IMR-90 (cell line): ENCODE data around the gene CEP72. TPM values are rescaled to one million over a fixed set of nuclear protein-coding genes. Genes with fewer than 3 reads are reported as not detected.

Source experiments
- ATAC-seq: fragments of 200-7000 bp; cut with Tn5 transposase; 2 replicates; pipeline ENCODE4 v1.9.1; 2020; ENCODE audit warnings: low read depth, mild to moderate bottlenecking, moderate library complexity
- BruUV-seq: library from RNA; stranded (reverse); fragments of 400-500 nt; replicated peaks from 2 replicates; lab custom pipeline; 2021; lab: Mats Ljungman, UMichigan
- CTCF ChIA-PET: fragments of 300-600 bp; formaldehyde crosslinking; extraction: SDS; loops from one replicate; lab custom pipeline; 2021; ENCODE audit warnings: antibody characterized with exemption; lab: Yijun Ruan, JAX
- POLR2A ChIA-PET: fragments of 300-600 bp; sonication (Branson Sonifier 250); formaldehyde crosslinking; loops from one replicate; lab custom pipeline; 2022; ENCODE audit warnings: antibody characterized with exemption; ENCODE audit not compliant: unreplicated experiment; lab: Charles Lee
- DNase-seq: peaks from one replicate; pipeline ENCODE4 v3.0.0; 2013
- H2AFZ ChIP-seq: replicated peaks from 2 replicates; pipeline ENCODE3; 2013; ENCODE audit warnings: low read length, mild to moderate bottlenecking; ENCODE audit not compliant: poor library complexity
- H2AK5ac ChIP-seq: 2 replicates; pipeline ENCODE4 v1.6.1; 2013; ENCODE audit warnings: low read depth, low read length, inconsistent platforms
- H2AK9ac ChIP-seq: replicated peaks from 2 replicates; pipeline ENCODE3; 2013; ENCODE audit warnings: mild to moderate bottlenecking, low read depth, low read length, moderate library complexity; ENCODE audit not compliant: poor library complexity
- H2BK120ac ChIP-seq: 2 replicates; pipeline ENCODE4 v1.6.1; 2013; ENCODE audit warnings: low read depth, low read length, inconsistent platforms
- H2BK15ac ChIP-seq: 3 replicates; pipeline ENCODE4 v1.6.1; 2013; ENCODE audit warnings: low read depth, low read length, inconsistent platforms
- H2BK20ac ChIP-seq: 2 replicates; pipeline ENCODE4 v1.6.1; 2013; ENCODE audit warnings: low read depth, mild to moderate bottlenecking, inconsistent platforms, low read length, moderate library complexity
- H2BK5ac ChIP-seq: 2 replicates; pipeline ENCODE4 v1.6.1; 2013; ENCODE audit warnings: mild to moderate bottlenecking, low read depth, low read length, inconsistent platforms; ENCODE audit not compliant: poor library complexity, severe bottlenecking
- H3K14ac ChIP-seq: replicated peaks from 2 replicates; pipeline ENCODE4 v1.6.1; 2013; ENCODE audit warnings: low read depth, low read length, inconsistent platforms
- H3K18ac ChIP-seq: 2 replicates; pipeline ENCODE4 v1.6.1; 2013; ENCODE audit warnings: low read depth, low read length, control low read depth
- H3K23ac ChIP-seq: 2 replicates; pipeline ENCODE4 v1.6.1; 2013; ENCODE audit warnings: low read depth, low read length, inconsistent platforms
- H3K27ac ChIP-seq: 2 replicates; pipeline ENCODE4 v1.5.1; 2013; ENCODE audit warnings: mild to moderate bottlenecking, control low read depth, low read length; ENCODE audit not compliant: insufficient read depth
- H3K27me3 ChIP-seq: 2 replicates; pipeline ENCODE4 v1.6.1; 2013; ENCODE audit warnings: low read length; ENCODE audit not compliant: control insufficient read depth, insufficient read depth
- H3K36me3 ChIP-seq: 2 replicates; pipeline ENCODE4 v1.6.1; 2013; ENCODE audit warnings: low read length, mixed read lengths; ENCODE audit not compliant: control insufficient read depth, insufficient read depth
- H3K4ac ChIP-seq: 2 replicates; pipeline ENCODE4 v1.6.1; 2013; ENCODE audit warnings: low read depth, low read length, inconsistent platforms
- H3K4me1 ChIP-seq: 2 replicates; pipeline ENCODE4 v1.6.1; 2013; ENCODE audit warnings: low read length, mixed read lengths; ENCODE audit not compliant: control insufficient read depth, insufficient read depth
- H3K4me2 ChIP-seq: 2 replicates; pipeline ENCODE4 v1.6.1; 2013; ENCODE audit warnings: low read depth, mild to moderate bottlenecking, control low read depth, low read length, moderate library complexity
- H3K4me3 ChIP-seq: 2 replicates; pipeline ENCODE4 v1.5.1; 2013; ENCODE audit warnings: low read depth, mild to moderate bottlenecking, control low read depth, low read length, moderate library complexity; ENCODE audit not compliant: insufficient read depth
- H3K56ac ChIP-seq: 2 replicates; pipeline ENCODE4 v1.6.1; 2013; ENCODE audit warnings: low read length, inconsistent platforms; ENCODE audit not compliant: insufficient read depth; ENCODE audit errors: extremely low read depth
- H3K79me1 ChIP-seq, 2 experiments: 2 replicates each; pipeline ENCODE4 v1.6.1; 2013; ENCODE audit warnings: low read length in 2 of 2, inconsistent platforms in 1 of 2, low read depth in 1 of 2
- H3K9ac ChIP-seq: 2 replicates; pipeline ENCODE4 v1.6.1; 2013; ENCODE audit warnings: low read depth, low read length, control low read depth
- H3K9me1 ChIP-seq: 2 replicates; pipeline ENCODE4 v1.6.1; 2013; ENCODE audit warnings: low read length, inconsistent platforms; ENCODE audit not compliant: insufficient read depth
- H3K9me3 ChIP-seq: 2 replicates; pipeline ENCODE4 v1.6.1; 2013; ENCODE audit warnings: low read length; ENCODE audit not compliant: control insufficient read depth, insufficient read depth
- H4K20me1 ChIP-seq: 2 replicates; pipeline ENCODE4 v1.6.1; 2013; ENCODE audit warnings: low read length, inconsistent platforms; ENCODE audit not compliant: insufficient read depth
- H4K5ac ChIP-seq: 2 replicates; pipeline ENCODE4 v1.6.1; 2013; ENCODE audit warnings: mild to moderate bottlenecking, low read depth, low read length, control low read depth
- H4K8ac ChIP-seq, 2 experiments: 2 replicates each; pipeline ENCODE4 v1.6.1; 2013; ENCODE audit warnings: low read depth in 2 of 2, low read length in 2 of 2, control low read depth in 1 of 2, inconsistent platforms in 1 of 2
- H4K91ac ChIP-seq: 2 replicates; pipeline ENCODE4 v1.6.1; 2013; ENCODE audit warnings: low read depth, low read length, inconsistent platforms; ENCODE audit not compliant: insufficient read depth
- MXI1 ChIP-seq: IDR thresholded peaks from 2 replicates; pipeline ENCODE4 v1.6.1; 2012; ENCODE audit warnings: low read depth, mild to moderate bottlenecking, low read length, moderate library complexity, borderline replicate concordance
- WGBS, 2 experiments: methylation state at CpG; one replicate each; pipeline versions ENCODE4 v1.1.5 to v1.1.7; 2013; ENCODE audit warnings: missing lambda C conversion rate in 2 of 2; ENCODE audit not compliant: insufficient read length in 1 of 2; ENCODE audit errors: extremely low coverage in 2 of 2; 5-methylcytosine and 5-hydroxymethylcytosine counted together
- dilution Hi-C: fragments of 300-500 bp; cut with HindIII; formaldehyde crosslinking; loops from one replicate; pipeline ENCODE4 v1.14.3; 2018; ENCODE audit warnings: low sequenced_read_pairs; ENCODE audit not compliant: unreplicated experiment
- in situ Hi-C: fragments of 300-500 bp; cut with MboI; formaldehyde crosslinking; loops from 3 replicates; pipeline ENCODE4 v1.14.3; 2019; ENCODE audit warnings: low sequenced_read_pairs, inconsistent platforms, mixed read lengths
- intact Hi-C: fragments of 100-400 bp; cut with micrococcal nuclease; formaldehyde crosslinking; loops from 2 replicates; pipeline ENCODE4 v1.10.0; 2022
- polyA plus RNA-seq, 3 experiments: library from polyadenylated mRNA; depleted of rRNA; stranded (reverse); fragments of >200 nt; gene quantifications; 2 replicates each; pipeline ENCODE4 v1.2.3, GENCODE V29; 2012; ENCODE audit warnings: low replicate concordance in 1 of 3
- total RNA-seq: library from RNA; depleted of rRNA; stranded (reverse); fragments of >200 nt; gene quantifications from 2 replicates; pipeline ENCODE4 v1.2.3, GENCODE V29; 2012

Gene CEP72
- total and polyA plus RNA-seq, 2 of the 4 experiments (the other 2 are of a cell fraction): 2.9 to 4.3 TPM

DNA sequence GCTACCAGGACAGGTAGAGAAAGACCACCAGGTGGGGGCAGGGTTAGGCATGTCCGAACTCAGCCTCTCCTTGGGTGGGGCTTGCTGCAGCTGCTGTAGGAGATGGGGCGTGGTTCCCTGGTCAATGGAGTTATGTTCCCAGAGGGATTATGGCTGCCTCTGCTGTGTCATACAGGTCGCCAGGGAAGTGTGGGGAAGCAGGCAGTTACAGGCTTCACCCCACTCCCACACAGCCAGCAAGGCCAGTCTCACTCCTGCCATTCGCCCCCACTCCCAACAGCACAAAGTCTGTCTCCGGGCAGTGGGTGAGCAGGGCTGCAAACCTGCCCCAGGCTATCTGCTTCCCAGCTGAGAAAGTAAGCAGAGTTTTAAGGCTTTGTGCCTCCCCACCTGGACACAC lies 20.0 kb upstream of the CEP72 start:
- Histone ChIP-seq H2BK5ac (no peak overlapping the region), H3K23ac (no peak overlapping the region), H4K5ac (no peak overlapping the region), H3K4me3 (no peak overlapping the region), H3K79me1 (no peaks in the 10 kb centered on the region), H4K8ac (no peak overlapping the region), H3K9me1 (no peaks in the 10 kb centered on the region; the same call in 1 of the 2 replicates), H3K36me3 (no peaks in the 10 kb centered on the region), H2AK9ac (no peak overlapping the region), H2BK15ac (no peak overlapping the region), H2BK20ac (no peak overlapping the region), H3K4me1 (no peaks in the 10 kb centered on the region), H3K27ac (no peak overlapping the region), H2AK5ac (no peak overlapping the region), H3K14ac (no peak overlapping the region), H2AFZ (no peak overlapping the region), H3K4me2 (no peak overlapping the region), H4K20me1 (no peaks in the 10 kb centered on the region), H3K9me3 (no peaks in the 10 kb centered on the region), H4K91ac (no peak overlapping the region), H2BK120ac (no peak overlapping the region), H3K27me3 (peaks cover 37% of the 10 kb centered on the region), H3K56ac (no peak overlapping the region), H3K4ac (no peak overlapping the region), H3K9ac (no peak overlapping the region), H3K18ac (no peak overlapping the region)
- no TSS peak for BruUV-seq
- ChIA-PET POLR2A (no interaction called here), CTCF (no interaction called here)
- DNase-seq: no peak
- in situ Hi-C loops (no loop called here), intact Hi-C loops (no loop called here), dilution Hi-C loops (no loop called here)
- WGBS, 2 experiments: no CpG with 5 or more reads among the region's 5 CpGs
- no peak for TF ChIP-seq MXI1
- no peak for ATAC-seq
